LoVo (cell line): ENCODE measurements around the gene TSHR.

Source experiments
- DNase-seq: peaks from one replicate; pipeline ENCODE4 v3.0.0-alpha.2; 2016; ENCODE audit warnings: low spot score

The TSHR gene

DNA sequence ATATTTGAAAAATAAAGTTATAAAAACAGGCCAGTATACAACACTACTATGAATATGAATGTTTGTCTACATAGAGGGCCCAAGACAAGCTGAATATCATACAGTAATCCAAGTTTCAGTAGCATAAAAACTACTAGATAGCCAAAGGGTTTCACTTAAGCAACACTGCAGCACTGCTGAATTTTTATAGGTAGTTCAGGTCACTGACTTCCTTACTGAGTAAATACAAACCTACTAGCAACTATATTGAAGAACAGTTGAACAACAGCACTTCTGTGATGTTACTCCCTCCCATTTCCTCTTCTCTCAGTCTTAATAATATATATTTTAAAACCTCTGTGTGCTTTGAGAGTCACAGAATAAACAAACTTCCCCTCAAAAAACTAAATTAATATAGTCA lies 222.6 kb downstream of the TSHR start:
- no peak for DNase-seq

DNA sequence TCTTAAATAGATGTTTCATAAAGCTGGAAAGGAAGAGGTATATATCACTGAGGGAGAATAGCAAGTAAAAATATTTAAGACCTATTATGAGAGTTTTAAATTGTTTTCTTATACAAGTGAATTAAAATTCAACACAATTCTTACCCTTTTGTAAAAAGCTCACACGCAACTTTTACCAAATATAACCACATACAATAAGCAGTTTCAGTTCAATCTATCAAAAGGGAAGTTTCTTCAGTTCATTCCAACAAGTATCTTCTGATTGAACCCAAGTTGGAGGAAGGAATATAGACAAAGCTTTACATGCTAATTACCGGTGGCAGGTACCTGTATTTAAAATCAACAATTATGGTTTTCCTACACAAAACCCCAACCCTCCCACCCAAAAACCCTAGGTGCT lies 224.2 kb downstream of the TSHR start:
- no peak for DNase-seq

DNA sequence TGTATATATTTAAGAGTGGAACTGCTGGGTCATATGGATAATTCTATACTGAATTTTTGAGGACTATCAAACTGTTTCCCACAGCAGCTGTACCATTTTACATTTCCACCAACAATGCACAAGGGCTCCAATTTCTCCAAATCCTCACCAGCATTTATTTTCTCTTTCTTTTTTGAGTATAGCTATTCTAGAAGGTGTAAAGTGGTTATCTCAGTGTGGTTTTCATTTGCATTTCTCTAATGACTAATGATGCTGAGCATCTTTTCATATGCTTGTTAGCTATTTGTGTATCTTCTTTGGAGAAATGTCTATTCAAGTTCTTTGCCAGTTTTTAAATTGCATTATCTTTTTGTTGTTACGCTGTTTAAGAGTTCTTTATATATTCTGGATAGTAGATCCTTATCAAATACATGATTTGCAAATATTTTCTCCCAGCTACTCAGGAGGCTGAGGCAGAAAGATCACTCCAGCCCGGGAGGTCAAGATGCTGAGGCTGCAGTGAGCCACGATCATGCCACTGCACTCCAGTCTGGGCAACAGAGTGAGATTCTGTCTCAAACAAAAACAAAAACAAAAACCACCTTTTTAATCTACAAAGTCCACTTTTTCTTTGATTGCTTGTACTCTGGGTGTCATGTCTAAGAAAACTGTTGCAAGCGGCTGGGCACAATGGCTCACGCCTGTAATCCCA lies 232.6 kb downstream of the TSHR start:
- DNase-seq, result no peak

DNA sequence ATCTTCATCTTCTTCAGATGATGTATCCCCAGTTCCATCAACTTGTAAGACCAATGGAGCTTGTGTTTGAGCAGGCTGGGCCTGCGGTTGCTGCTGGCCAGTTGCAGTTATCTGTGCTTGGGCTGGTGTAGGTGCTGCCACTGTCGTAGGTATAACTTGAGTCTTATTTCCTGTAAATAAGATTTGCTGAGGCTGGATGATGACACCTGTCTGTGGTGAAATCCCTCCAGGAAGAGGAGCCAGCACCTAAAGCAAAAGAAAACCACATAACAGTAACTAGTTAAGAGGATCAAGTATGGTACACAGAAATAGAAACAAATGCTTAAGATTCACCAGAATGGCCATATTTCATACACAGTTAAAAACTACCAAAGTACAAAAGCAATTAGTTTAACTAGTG lies 237.2 kb downstream of the TSHR start:
- no peak for DNase-seq

DNA sequence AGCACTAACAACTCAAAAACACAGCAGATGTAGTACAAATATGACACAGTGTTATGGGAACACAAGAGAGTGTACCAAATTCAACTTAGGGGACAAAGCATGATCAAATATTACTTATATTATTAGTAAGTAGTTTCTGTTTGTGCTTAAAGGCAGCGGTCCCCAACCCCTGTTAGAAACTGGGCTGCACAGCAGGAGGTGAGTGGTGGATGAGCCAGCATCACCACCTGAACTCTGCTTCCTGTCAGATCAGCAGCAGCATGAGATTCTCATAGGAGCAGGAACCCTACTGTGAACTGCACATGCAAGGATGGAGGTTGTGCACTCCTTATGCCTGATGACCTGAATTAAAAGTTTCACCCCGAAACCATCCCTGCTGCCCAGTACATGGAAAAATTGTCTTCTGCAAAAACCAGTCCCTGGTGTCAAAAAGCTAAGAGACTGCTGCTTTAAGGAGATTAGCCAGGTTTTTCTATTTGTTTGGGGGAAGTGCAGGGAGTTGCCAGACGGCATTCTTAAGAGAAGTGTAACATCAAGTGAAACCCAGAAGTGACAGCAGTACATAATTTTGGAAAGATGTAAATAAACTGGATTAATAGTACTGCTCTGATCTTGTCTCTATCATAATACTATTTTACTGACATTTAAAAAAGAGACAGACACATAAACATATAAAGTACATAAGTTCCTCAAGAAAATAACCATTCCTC lies 238.7 kb downstream of the TSHR start:
- no peak for DNase-seq
